AG08395 (cell line): ENCODE results near the gene TMEM178B.
"Not testable (repeated sequence)": the region's sequence is repeated elsewhere in the genome, so short reads cannot be mapped to it uniquely, and the experiment has no call there.

ENCODE experiments used
- DNase-seq: peaks from one replicate; pipeline ENCODE4 v3.0.0; 2012; ENCODE audit warnings: mixed read lengths, low spot score

The TMEM178B gene

GRCh38 chr7:141312828-141313521, 239.1 kb downstream of the TMEM178B start:
- DNase-seq = no peak

GRCh38 chr7:141313896-141314295, 240.0 kb downstream of the TMEM178B start:
- DNase-seq = no peak

- DNase-seq = no peak
These were observed 243.2 kb downstream of the TMEM178B start for GRCh38 chr7:141317033-141317585.

GRCh38 chr7:141320287-141320686, 246.4 kb downstream of the TMEM178B start:
- DNase-seq = no peak

GRCh38 chr7:141322383-141322782, 248.5 kb downstream of the TMEM178B start:
- no peak for DNase-seq

GRCh38 chr7:141323826-141324225, 250.0 kb downstream of the TMEM178B start:
- DNase-seq = no peak

- no peak for DNase-seq
These were observed 251.0 kb downstream of the TMEM178B start for GRCh38 chr7:141324870-141325269.

- DNase-seq = no peak
These were observed 251.4 kb downstream of the TMEM178B start for GRCh38 chr7:141325275-141325674.

GRCh38 chr7:141328290-141328689, 254.4 kb downstream of the TMEM178B start:
- DNase-seq = no peak

- not testable (repeated sequence) for DNase-seq
These were observed 256.4 kb downstream of the TMEM178B start for GRCh38 chr7:141330285-141330684.

- DNase-seq = no peak
These were observed 259.6 kb downstream of the TMEM178B start for GRCh38 chr7:141333459-141333858.

- no peak for DNase-seq
These were observed 261.3 kb downstream of the TMEM178B start for GRCh38 chr7:141335164-141335563.

GRCh38 chr7:141339603-141340002, 265.7 kb downstream of the TMEM178B start:
- no peak for DNase-seq

GRCh38 chr7:141340991-141341390, 267.1 kb downstream of the TMEM178B start:
- DNase-seq = no peak

- DNase-seq = no peak
These were observed 269.0 kb downstream of the TMEM178B start for GRCh38 chr7:141342621-141343408.

- DNase-seq = no peak
These were observed 270.5 kb downstream of the TMEM178B start for GRCh38 chr7:141344153-141344935.

- no peak for DNase-seq
These were observed 274.9 kb downstream of the TMEM178B start for GRCh38 chr7:141348728-141349127.

GRCh38 chr7:141349338-141349737, 275.5 kb downstream of the TMEM178B start:
- DNase-seq = no peak

- no peak for DNase-seq
These were observed 275.9 kb downstream of the TMEM178B start for GRCh38 chr7:141349804-141350203.

- DNase-seq = no peak
These were observed 277.3 kb downstream of the TMEM178B start for GRCh38 chr7:141351175-141351574.

- no peak for DNase-seq
These were observed 279.1 kb downstream of the TMEM178B start for GRCh38 chr7:141352955-141353354.

- DNase-seq = no peak
These were observed 280.4 kb downstream of the TMEM178B start for GRCh38 chr7:141354251-141354650.
